SK-MEL-5 (cell line): ENCODE data around the gene MDC1. TPM values are rescaled to one million over a fixed set of nuclear protein-coding genes. Genes with fewer than 3 reads are reported as not detected.
"Not testable (repeated sequence)": the region's sequence is repeated elsewhere in the genome, so short reads cannot be mapped to it uniquely, and the experiment has no call there.

Source experiments
- DNase-seq: peaks from one replicate; pipeline ENCODE4 v3.0.0-alpha.2; 2016; ENCODE audit warnings: low read depth, low spot score
- in situ Hi-C: cut with HindIII; loops from 2 replicates; pipeline ENCODE4 v1.10.0; 2016; ENCODE audit warnings: low sequenced_read_pairs, high pct_unique_total_duplicates, low pct_unique_long_range_greater_than_20kb
- polyA plus RNA-seq, 2 experiments: library from polyadenylated mRNA; depleted of rRNA; stranded (reverse); fragments of >200 nt; gene quantifications; 2 replicates each; pipeline ENCODE4 v1.2.3, GENCODE V29; 2015
- total RNA-seq: library from RNA; depleted of rRNA; stranded (reverse); fragments of >200 nt; shearing (Covaris generic); gene quantifications from 2 replicates; pipeline ENCODE4 v1.2.3, GENCODE V29; 2014; rRNA removed

Gene MDC1
- total RNA-seq, result 5.0 and 12.0 TPM in 2 replicates
- polyA plus RNA-seq (2015; cell fraction: cytosol; rRNA removed), result 25.5 and 35.9 TPM in 2 replicates
- 61.4 and 79.4 TPM in 2 replicates for polyA plus RNA-seq (2015; cell fraction: nucleus; rRNA removed)

- peak; percentile 99 for DNase-seq
- in situ Hi-C loops, result no loop called here
Measured at GRCh38 chr6:30717129-30717844, at the start of gene MDC1. Gene MDC1, minus strand, starts transcription at chr6:30717281. Its CDS starts 2,106 bp downstream, at chr6:30715175.

- peak; percentile 88 for DNase-seq
- in situ Hi-C loops, result no loop called here
Measured at GRCh38 chr6:30766461-30767157, 49.5 kb upstream of the MDC1 start.

- in situ Hi-C loops, DNase-seq: not testable (repeated sequence)
Measured at GRCh38 chr6:30765495-30765894, 48.4 kb upstream of the MDC1 start.

- in situ Hi-C loops, DNase-seq: not testable (repeated sequence)
Measured at GRCh38 chr6:30764490-30765043, 47.5 kb upstream of the MDC1 start.

GRCh38 chr6:30763618-30764489, 46.8 kb upstream of the MDC1 start:
- peak; percentile 91 for DNase-seq
- in situ Hi-C loops, result no loop called here

GRCh38 chr6:30763155-30763617, 46.1 kb upstream of the MDC1 start:
- in situ Hi-C loops, result no loop called here
- DNase-seq, result no peak

- in situ Hi-C loops, result no loop called here
- DNase-seq, result no peak
Measured at GRCh38 chr6:30761791-30762429, 44.8 kb upstream of the MDC1 start.

GRCh38 chr6:30760549-30760948, 43.5 kb upstream of the MDC1 start:
- DNase-seq, result no peak
- in situ Hi-C loops, result no loop called here

GRCh38 chr6:30759575-30760239, 42.6 kb upstream of the MDC1 start:
- in situ Hi-C loops, result no loop called here
- no peak for DNase-seq

GRCh38 chr6:30757261-30757904, 40.3 kb upstream of the MDC1 start:
- in situ Hi-C loops, result no loop called here
- no peak for DNase-seq

- in situ Hi-C loops, result not testable (repeated sequence)
Measured at GRCh38 chr6:30756405-30757003, 39.4 kb upstream of the MDC1 start.

GRCh38 chr6:30754631-30755030, 37.5 kb upstream of the MDC1 start:
- in situ Hi-C loops, result no loop called here
- no peak for DNase-seq

More at GRCh38 chr6:30756405-30757003, 39.4 kb upstream of the MDC1 start:
- not testable (repeated sequence) for DNase-seq

- in situ Hi-C loops, result no loop called here
- peak; percentile 97 for DNase-seq
Measured at GRCh38 chr6:30752157-30752927, 35.3 kb upstream of the MDC1 start.

GRCh38 chr6:30750379-30750668, 33.2 kb upstream of the MDC1 start:
- no peak for DNase-seq
- in situ Hi-C loops, result no loop called here
